Measurements from ENCODE around the gene CD80. TPM values are rescaled to one million over a fixed set of nuclear protein-coding genes. Genes with fewer than 3 reads are reported as not detected.

Gene CD80
- total RNA-seq (2022) (not detected in 2 replicates), Bru-seq, nascent RNA (not detected), BruChase-seq, experiment 1, labeled RNA remaining after a 6-hour chase (percentile 3 among the genes with signal in this experiment), BruChase-seq, experiment 2, labeled RNA remaining after a 2-hour chase (percentile 3 among the genes with signal in this experiment)
- long read RNA-seq = 0 reads

DNA sequence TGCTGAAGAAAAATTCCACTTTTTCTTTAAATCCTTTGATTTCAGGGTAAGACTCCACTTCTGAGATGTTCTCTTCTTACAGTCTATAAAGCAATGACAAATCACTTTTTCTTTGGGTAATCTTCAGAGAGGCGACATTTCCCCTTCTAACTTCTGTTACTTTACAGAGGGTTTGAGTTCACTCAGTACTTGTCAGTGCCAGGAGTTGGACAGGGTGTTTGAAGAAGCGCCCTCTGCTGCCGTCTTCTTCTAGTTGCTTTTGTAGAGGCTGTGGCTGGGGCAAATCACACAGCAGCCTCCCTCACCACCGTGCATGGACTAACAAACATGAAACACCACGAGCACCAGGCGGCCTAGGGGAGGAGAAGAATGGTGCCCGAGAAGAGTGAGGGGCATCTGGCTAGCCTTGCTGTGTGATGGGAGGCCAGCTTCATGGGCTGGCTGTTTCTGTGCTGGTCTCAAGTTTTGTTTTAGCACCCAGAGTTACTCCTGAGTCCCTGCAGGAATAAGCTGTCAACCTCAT lies at the start of gene CD80:
Gene CD80 (minus strand): TSS at position 174 of the 523 bp plus-strand sequence. CDS start 1,886 bp downstream, outside the sequence.
- CTCF ChIA-PET = interaction anchor here (0.6 to 1.4 kb wide), 4 partner anchors 9 to 668 kb away, joined by 3 to 5 read pairs (median 3); no protein-coding TSS in a partner anchor
- no peaks in the 10 kb centered on the region for H3K4me1 Mint-ChIP-seq (ENCODE audit: insufficient read depth, unreplicated experiment)
- TF ChIP-seq CTCF (IDR thresholded peaks at IDR 0.05; ENCODE audit: unreplicated experiment) = peak; percentile 20
- DNase-seq (ENCODE audit: unreplicated experiment) = peak; percentile 57
- intact Hi-C loops (cut with micrococcal nuclease) = loop anchor here (1.0 kb wide), 1 partner anchor 284 kb away; no protein-coding TSS in a partner anchor
- no peaks in the 10 kb centered on the region for H3K27me3 Mint-ChIP-seq (ENCODE audit: insufficient read depth, unreplicated experiment)
- no peaks in the 10 kb centered on the region for H3K36me3 Mint-ChIP-seq (ENCODE audit: insufficient read depth, unreplicated experiment)
- no TSS peak for BruUV-seq (replicated peaks)
- H3K9me3 Mint-ChIP-seq (ENCODE audit: unreplicated experiment) = no peaks in the 10 kb centered on the region
- H3K4me3 Mint-ChIP-seq (ENCODE audit: unreplicated experiment) = no peak within 1 kb of the TSS
- no peak within 1 kb of the TSS for H3K27ac Mint-ChIP-seq (ENCODE audit: low read depth, unreplicated experiment)
- POLR2A ChIA-PET = interaction anchor here (1.2 kb wide), 1 partner anchor 10 kb away, joined by 5 read pairs; no protein-coding TSS in a partner anchor

DNA sequence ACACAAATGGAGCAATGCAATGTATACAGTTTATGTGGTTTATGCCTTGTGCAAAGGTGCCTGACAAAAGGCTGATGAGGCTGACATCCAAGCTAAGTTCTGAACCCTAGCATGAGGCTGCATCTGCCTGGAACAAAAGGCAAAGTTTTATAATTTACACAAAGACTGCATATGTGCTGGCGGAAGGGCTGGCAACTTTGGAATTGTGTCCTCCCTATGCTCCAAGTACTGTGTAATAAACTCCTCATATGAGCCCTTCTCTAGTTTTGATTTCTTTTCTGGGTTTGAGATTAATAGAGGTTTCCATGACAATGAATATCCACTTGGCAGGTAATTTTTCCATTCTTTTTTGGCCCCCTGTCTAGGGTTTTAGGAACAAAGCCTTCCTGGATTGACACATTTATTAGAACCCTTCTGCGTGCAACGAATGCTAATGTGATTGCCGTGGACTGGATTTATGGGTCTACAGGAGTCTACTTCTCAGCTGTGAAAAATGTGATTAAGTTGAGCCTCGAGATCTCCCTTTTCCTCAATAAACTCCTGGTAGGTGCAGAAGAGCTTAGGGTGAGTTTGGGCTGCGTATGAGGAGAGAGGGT lies 49.1 kb upstream of the CD80 start:
- no peak overlapping the region for H3K4me3 Mint-ChIP-seq (ENCODE audit: unreplicated experiment)
- H3K27me3 Mint-ChIP-seq (ENCODE audit: insufficient read depth, unreplicated experiment) = peaks cover 13% of the 10 kb centered on the region
- TF ChIP-seq CTCF (IDR thresholded peaks at IDR 0.05; ENCODE audit: unreplicated experiment) = no peak
- BruUV-seq (replicated peaks) = no TSS peak
- H3K27ac Mint-ChIP-seq (ENCODE audit: low read depth, unreplicated experiment) = no peak overlapping the region
- H3K4me1 Mint-ChIP-seq (ENCODE audit: insufficient read depth, unreplicated experiment) = no peaks in the 10 kb centered on the region
- no peaks in the 10 kb centered on the region for H3K36me3 Mint-ChIP-seq (ENCODE audit: insufficient read depth, unreplicated experiment)
- DNase-seq (ENCODE audit: unreplicated experiment) = no peak
- intact Hi-C loops (cut with micrococcal nuclease) = no loop called here
- ChIA-PET POLR2A (no interaction called here), CTCF (interaction anchor here (0.6 kb wide), 1 partner anchor 368 kb away, joined by 3 read pairs; the partner anchor contains the start of gene B4GALT4)
- H3K9me3 Mint-ChIP-seq (ENCODE audit: unreplicated experiment) = no peaks in the 10 kb centered on the region

DNA sequence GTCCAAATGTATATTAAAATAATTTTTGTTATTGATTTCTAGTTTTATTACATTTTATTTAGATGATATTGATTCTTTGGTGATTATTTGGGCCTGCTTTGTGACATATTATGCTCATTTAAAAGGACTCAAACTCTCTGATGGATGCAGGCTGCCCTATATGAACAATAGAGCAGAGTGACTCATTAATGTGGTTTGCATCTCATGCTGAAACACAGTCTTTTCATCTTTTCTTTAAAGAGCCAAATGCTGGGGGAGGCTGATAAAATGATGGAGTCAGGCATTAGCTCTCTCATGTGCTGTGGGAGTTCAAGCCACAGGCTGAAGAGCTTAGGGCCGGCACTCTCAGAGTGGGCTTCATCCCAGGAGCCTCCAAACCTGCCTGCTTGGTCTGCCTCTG lies 45.5 kb upstream of the CD80 start:
- Mint-ChIP-seq H3K36me3 (ENCODE audit: insufficient read depth, unreplicated experiment) (no peaks in the 10 kb centered on the region), H3K4me1 (ENCODE audit: insufficient read depth, unreplicated experiment) (no peaks in the 10 kb centered on the region), H3K4me3 (ENCODE audit: unreplicated experiment) (no peak overlapping the region), H3K27me3 (ENCODE audit: insufficient read depth, unreplicated experiment) (peaks cover 13% of the 10 kb centered on the region), H3K9me3 (ENCODE audit: unreplicated experiment) (no peaks in the 10 kb centered on the region), H3K27ac (ENCODE audit: low read depth, unreplicated experiment) (no peak overlapping the region)
- no peak for TF ChIP-seq CTCF (IDR thresholded peaks at IDR 0.05; ENCODE audit: unreplicated experiment)
- POLR2A ChIA-PET = no interaction called here
- DNase-seq (ENCODE audit: unreplicated experiment) = peak; percentile 5
- CTCF ChIA-PET = no interaction called here
- BruUV-seq (replicated peaks) = no TSS peak
- intact Hi-C loops (cut with micrococcal nuclease) = no loop called here

- Mint-ChIP-seq H3K4me3 (ENCODE audit: unreplicated experiment) (no peak overlapping the region), H3K4me1 (ENCODE audit: insufficient read depth, unreplicated experiment) (no peaks in the 10 kb centered on the region), H3K27me3 (ENCODE audit: insufficient read depth, unreplicated experiment) (no peaks in the 10 kb centered on the region), H3K27ac (ENCODE audit: low read depth, unreplicated experiment) (no peak overlapping the region), H3K36me3 (ENCODE audit: insufficient read depth, unreplicated experiment) (no peaks in the 10 kb centered on the region), H3K9me3 (ENCODE audit: unreplicated experiment) (no peaks in the 10 kb centered on the region)
- BruUV-seq (replicated peaks) = no TSS peak
- CTCF ChIA-PET = interaction anchor here (0.6 kb wide), 1 partner anchor 130 kb away, joined by 7 read pairs; no protein-coding TSS in a partner anchor
- POLR2A ChIA-PET = interaction anchor here (0.7 to 0.8 kb wide), 2 partner anchors 35 to 426 kb away, joined by 3 to 4 read pairs; no protein-coding TSS in a partner anchor
- DNase-seq (ENCODE audit: unreplicated experiment) = no peak
- intact Hi-C loops (cut with micrococcal nuclease) = no loop called here
- no peak for TF ChIP-seq CTCF (IDR thresholded peaks at IDR 0.05; ENCODE audit: unreplicated experiment)
These were observed 43.3 kb upstream of the CD80 start for GRCh38 chr3:119602676-119603075.

Measured in MCF 10A (cell line).